B cell (primary cell): ENCODE measurements around the gene CPSF2. TPM values are rescaled to one million over a fixed set of nuclear protein-coding genes. Genes with fewer than 3 reads are reported as not detected.
"Not testable (repeated sequence)": the region's sequence is repeated elsewhere in the genome, so short reads cannot be mapped to it uniquely, and the experiment has no call there.

Experiments used
- ATAC-seq: fragments of 200-7000 bp; cut with Tn5 transposase; one replicate; pipeline ENCODE4 v1.10.0; 2021; ENCODE audit warnings: low read depth, mild to moderate bottlenecking, moderate number of reproducible peaks, moderate library complexity
- CTCF ChIA-PET: fragments of 350-600 bp; sonication (Branson Sonifier 250); formaldehyde crosslinking; loops from one replicate; lab custom pipeline; 2021; ENCODE audit warnings: antibody characterized with exemption, inconsistent platforms; lab: Charles Lee
- POLR2A ChIA-PET: fragments of 350-600 bp; sonication (Branson Sonifier 250); formaldehyde crosslinking; loops from one replicate; lab custom pipeline; 2021; ENCODE audit warnings: antibody characterized with exemption; lab: Charles Lee
- DNase-seq: peaks from one replicate; pipeline ENCODE4 v3.0.0; 2013
- H2AFZ ChIP-seq: 2 replicates; pipeline ENCODE4 v1.6.1; 2012; ENCODE audit warnings: mild to moderate bottlenecking, low read depth, low read length; ENCODE audit not compliant: insufficient read depth, poor library complexity, severe bottlenecking
- H3K27ac ChIP-seq, 2 donors: 1 replicate in 1 of 2; 2 replicates in 1 of 2; pipeline ENCODE4 v1.5.1; 2012 to 2013; ENCODE audit warnings: low read length in 2 of 2, mild to moderate bottlenecking in 2 of 2, moderate library complexity in 1 of 2
- H3K27me3 ChIP-seq, 4 experiments: fragments of 200-600 bp in 1 of 4; sonication (generic) in 1 of 4; replicated peaks in 1 of 4; 1 replicate in 2 of 4; 2 replicates in 2 of 4; pipeline versions ENCODE4 v1.6.1 to v1.7.0; 2013 to 2016; ENCODE audit warnings: low read length in 3 of 4, mild to moderate bottlenecking in 2 of 4, mixed read lengths in 1 of 4, moderate library complexity in 1 of 4; ENCODE audit not compliant: insufficient read depth in 4 of 4, control insufficient read depth in 3 of 4; ENCODE audit errors: control extremely low read depth in 1 of 4
- H3K36me3 ChIP-seq, 2 experiments: replicated peaks in 1 of 2; 1 replicate in 1 of 2; 2 replicates in 1 of 2; pipeline versions ENCODE4 v1.6.1 to v1.7.1; 2013; ENCODE audit warnings: low read length in 1 of 2; ENCODE audit not compliant: insufficient read depth in 2 of 2, control insufficient read depth in 1 of 2; ENCODE audit errors: control extremely low read depth in 1 of 2, extremely low read depth in 1 of 2
- H3K4me1 ChIP-seq, 2 donors: fragments of 200-600 bp in 1 of 2; sonication (generic) in 1 of 2; 1 replicate in 1 of 2; 2 replicates in 1 of 2; pipeline versions ENCODE4 v1.5.1 to v1.6.1; 2013 to 2017; ENCODE audit warnings: low read length in 2 of 2; ENCODE audit not compliant: control insufficient read depth in 2 of 2, insufficient read depth in 2 of 2
- H3K4me2 ChIP-seq: replicated peaks from 2 replicates; pipeline ENCODE3; 2012; ENCODE audit warnings: mild to moderate bottlenecking, low read depth, low read length; ENCODE audit not compliant: poor library complexity, severe bottlenecking
- H3K4me3 ChIP-seq, 5 experiments: fragments of 200-600 bp in 1 of 5; sonication (generic) in 1 of 5; 1 replicate in 3 of 5; 2 replicates in 2 of 5; pipeline versions ENCODE4 v1.5.1 to v1.7.0; 2011 to 2016; ENCODE audit warnings: low read length in 4 of 5, mild to moderate bottlenecking in 4 of 5, low read depth in 2 of 5, control low read depth in 1 of 5, moderate library complexity in 1 of 5; ENCODE audit not compliant: insufficient read depth in 1 of 5; ENCODE audit errors: control extremely low read depth in 1 of 5, extremely low read depth in 1 of 5
- H3K79me2 ChIP-seq: fragments of 200-600 bp; sonication (generic); one replicate; pipeline ENCODE4 v1.6.0; 2016; ENCODE audit warnings: low read length; ENCODE audit not compliant: control insufficient read depth, insufficient read depth
- H3K9ac ChIP-seq: fragments of 200-600 bp; sonication (generic); 2 replicates; pipeline ENCODE4 v1.6.1; 2017; ENCODE audit warnings: mild to moderate bottlenecking, low read length, moderate library complexity
- H3K9me3 ChIP-seq, 3 donors: one replicate each; pipeline versions ENCODE4 v1.6.1 to v1.7.1; 2013; ENCODE audit warnings: low read length in 2 of 3; ENCODE audit not compliant: control insufficient read depth in 2 of 3, insufficient read depth in 1 of 3; ENCODE audit errors: control extremely low read depth in 1 of 3
- H4K20me1 ChIP-seq: 2 replicates; pipeline ENCODE4 v1.6.0; 2012; ENCODE audit warnings: mild to moderate bottlenecking, low read length; ENCODE audit not compliant: insufficient read depth, control insufficient read depth, poor library complexity, severe bottlenecking
- H3K27ac Mint-ChIP-seq: one replicate; pipeline ENCODE4 v1.8.0; 2021; ENCODE audit warnings: mixed read lengths
- H3K27me3 Mint-ChIP-seq: one replicate; pipeline ENCODE4 v1.8.0; 2021; ENCODE audit warnings: mixed read lengths
- H3K4me1 Mint-ChIP-seq: one replicate; pipeline ENCODE4 v1.8.0; 2021; ENCODE audit warnings: mixed read lengths
- H3K4me3 Mint-ChIP-seq: one replicate; pipeline ENCODE4 v1.8.0; 2021; ENCODE audit warnings: mixed read lengths
- H3K9me3 Mint-ChIP-seq: one replicate; pipeline ENCODE4 v1.8.0; 2022; ENCODE audit warnings: mixed read lengths; ENCODE audit not compliant: insufficient read depth
- EZH2 ChIP-seq: IDR thresholded peaks from 2 replicates; pipeline ENCODE4 v1.6.1; 2012; ENCODE audit warnings: borderline replicate concordance, low read depth, mild to moderate bottlenecking, moderate library complexity, low read length; ENCODE audit not compliant: insufficient read depth, poor library complexity, severe bottlenecking
- WGBS: methylation state at CpG from one replicate; pipeline ENCODE4 v1.1.5; 2013; ENCODE audit warnings: missing lambda C conversion rate; ENCODE audit not compliant: insufficient coverage; 5-methylcytosine and 5-hydroxymethylcytosine counted together
- intact Hi-C: fragments of 100-400 bp; cut with micrococcal nuclease; formaldehyde crosslinking; loops from one replicate; pipeline ENCODE4 v1.10.0; 2022
- polyA plus RNA-seq: library from polyadenylated mRNA; depleted of rRNA; stranded (reverse); fragments of >200 nt; gene quantifications from 2 replicates; pipeline ENCODE4 v1.2.3, GENCODE V29; 2012
- total RNA-seq, 2 donors: library from RNA; stranded (reverse); fragments of 120-200 nt in 1 of 2; gene quantifications; 1 replicate in 1 of 2; 2 replicates in 1 of 2; pipeline versions ENCODE4 v1.2.3 to v1.2.4, GENCODE V29; 2013 to 2022
- TF ChIP-seq, protein P1 (sequence below): fragments of 200-600 bp; IDR thresholded peaks from one replicate; pipeline ENCODE4 v1.8.0; 2022; ENCODE audit warnings: antibody characterized with exemption, mild to moderate bottlenecking

CPSF2 gene
- total and polyA plus RNA-seq, 2 donors (not counting 1 experiment from before 2014, with no cell fraction given) = 5.2 to 42.6 TPM

DNA sequence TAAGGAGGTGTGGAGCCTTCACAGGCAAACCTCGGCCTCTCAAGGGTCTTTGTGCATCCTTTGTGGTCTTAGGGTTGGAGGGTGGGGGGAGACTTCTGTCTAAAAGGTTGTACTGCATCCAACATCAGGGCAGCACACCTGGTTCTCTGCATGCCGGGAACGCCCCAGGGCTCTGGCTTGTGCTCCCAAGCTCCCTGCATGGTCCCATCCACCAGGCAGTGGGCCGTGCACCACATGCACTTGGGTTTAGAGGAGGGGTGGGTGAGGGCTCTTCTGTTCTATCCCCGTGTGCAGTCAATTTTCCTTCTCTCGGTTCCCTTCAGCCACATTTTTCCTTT is 86.1 kb downstream of the CPSF2 start:
- Histone ChIP-seq H3K27me3 (peaks cover 0 to 3% (median 0%) of the 10 kb centered on the region in 4 experiments), H3K27ac (no peak overlapping the region), H2AFZ (no peak overlapping the region), H3K79me2 (no peaks in the 10 kb centered on the region), H3K4me2 (no peak overlapping the region), H3K9me3 (peaks cover 0 to 27% (median 0%) of the 10 kb centered on the region in 3 donors), H3K4me1 (no peaks in the 10 kb centered on the region), H3K9ac (no peak overlapping the region), H4K20me1 (no peaks in the 10 kb centered on the region), H3K4me3 (no peak overlapping the region), H3K36me3 (no peaks in the 10 kb centered on the region)
- ATAC-seq (no peak), DNase-seq (no peak)
- ChIA-PET POLR2A (no interaction called here), CTCF (no interaction called here)
- intact Hi-C loops = no loop called here
- peaks cover 22% of the 10 kb centered on the region for H3K27me3 Mint-ChIP-seq
- H3K27ac Mint-ChIP-seq = no peak overlapping the region
- 93% methylated on average over 3 of the region's 6 CpGs for WGBS
- H3K4me1 Mint-ChIP-seq = no peaks in the 10 kb centered on the region
- peaks cover 2% of the 10 kb centered on the region for H3K9me3 Mint-ChIP-seq
- H3K4me3 Mint-ChIP-seq = no peak overlapping the region
- TF ChIP-seq EZH2 = no peak
- TF ChIP-seq, protein P1, sequence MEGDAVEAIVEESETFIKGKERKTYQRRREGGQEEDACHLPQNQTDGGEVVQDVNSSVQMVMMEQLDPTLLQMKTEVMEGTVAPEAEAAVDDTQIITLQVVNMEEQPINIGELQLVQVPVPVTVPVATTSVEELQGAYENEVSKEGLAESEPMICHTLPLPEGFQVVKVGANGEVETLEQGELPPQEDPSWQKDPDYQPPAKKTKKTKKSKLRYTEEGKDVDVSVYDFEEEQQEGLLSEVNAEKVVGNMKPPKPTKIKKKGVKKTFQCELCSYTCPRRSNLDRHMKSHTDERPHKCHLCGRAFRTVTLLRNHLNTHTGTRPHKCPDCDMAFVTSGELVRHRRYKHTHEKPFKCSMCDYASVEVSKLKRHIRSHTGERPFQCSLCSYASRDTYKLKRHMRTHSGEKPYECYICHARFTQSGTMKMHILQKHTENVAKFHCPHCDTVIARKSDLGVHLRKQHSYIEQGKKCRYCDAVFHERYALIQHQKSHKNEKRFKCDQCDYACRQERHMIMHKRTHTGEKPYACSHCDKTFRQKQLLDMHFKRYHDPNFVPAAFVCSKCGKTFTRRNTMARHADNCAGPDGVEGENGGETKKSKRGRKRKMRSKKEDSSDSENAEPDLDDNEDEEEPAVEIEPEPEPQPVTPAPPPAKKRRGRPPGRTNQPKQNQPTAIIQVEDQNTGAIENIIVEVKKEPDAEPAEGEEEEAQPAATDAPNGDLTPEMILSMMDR = no peak

DNA sequence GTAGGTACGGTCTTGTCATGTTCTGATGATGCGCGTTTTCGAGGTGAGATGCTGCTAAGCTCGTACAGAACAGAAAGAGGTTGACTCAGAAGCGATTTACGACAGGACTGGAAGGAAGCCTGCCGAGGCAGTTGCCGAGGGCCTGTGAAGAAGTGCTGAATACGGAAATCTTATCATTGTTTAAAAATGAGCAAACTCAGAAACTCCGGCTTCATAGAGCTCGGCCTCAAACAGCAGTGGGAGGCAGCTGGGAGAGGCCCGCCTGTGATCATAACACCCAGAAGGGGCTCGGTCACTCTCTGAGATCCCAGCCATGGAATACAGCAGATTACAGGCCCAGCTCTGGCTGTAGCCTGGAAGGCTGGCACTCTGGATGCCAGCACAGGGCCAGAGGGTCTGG is 87.4 kb downstream of the CPSF2 start:
- no peaks in the 10 kb centered on the region for H3K79me2 ChIP-seq
- 95% methylated on average over 14 of the region's 14 CpGs for WGBS
- Mint-ChIP-seq H3K4me1 (no peaks in the 10 kb centered on the region), H3K27ac (no peak overlapping the region), H3K27me3 (peaks cover 20% of the 10 kb centered on the region), H3K4me3 (no peak overlapping the region), H3K9me3 (peaks cover 6% of the 10 kb centered on the region)
- H3K27me3 ChIP-seq = peaks cover 0 to 3% (median 0%) of the 10 kb centered on the region in 4 experiments
- CTCF ChIA-PET = no interaction called here
- no peak overlapping the region for H3K9ac ChIP-seq
- H3K4me2 ChIP-seq = no peak overlapping the region
- H3K27ac ChIP-seq = no peak overlapping the region
- H3K9me3 ChIP-seq = peaks cover 0 to 34% (median 0%) of the 10 kb centered on the region in 3 donors
- intact Hi-C loops = no loop called here
- DNase-seq (no peak), ATAC-seq (no peak)
- TF ChIP-seq EZH2 = no peak
- TF ChIP-seq, protein P1 = no peak
- H4K20me1 ChIP-seq = no peaks in the 10 kb centered on the region
- no peak overlapping the region for H2AFZ ChIP-seq
- H3K4me1 ChIP-seq = no peaks in the 10 kb centered on the region
- H3K36me3 ChIP-seq = no peaks in the 10 kb centered on the region
- no peak overlapping the region for H3K4me3 ChIP-seq
- POLR2A ChIA-PET = no interaction called here

DNA sequence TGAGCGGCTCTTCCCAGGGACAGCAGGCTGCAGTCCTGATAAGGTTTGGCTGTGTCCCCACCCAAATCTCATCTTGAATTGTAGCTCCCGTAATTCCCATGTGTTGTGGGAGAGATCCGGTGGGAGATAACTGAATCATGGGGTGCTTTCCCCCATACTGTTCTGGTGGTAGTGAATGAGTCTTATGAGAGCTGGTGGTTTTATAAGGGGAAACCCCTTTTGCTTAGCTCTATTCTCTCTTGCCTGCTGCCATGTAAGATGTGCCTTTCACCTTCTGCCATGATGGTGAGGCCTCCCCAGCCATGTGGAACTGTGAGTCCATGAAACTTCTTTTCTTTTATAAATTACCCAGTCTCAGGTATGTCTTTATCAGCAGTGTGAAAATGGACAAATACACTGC is 91.4 kb downstream of the CPSF2 start:
- H3K79me2 ChIP-seq, intact Hi-C loops, H3K27me3 ChIP-seq, H3K27ac ChIP-seq, H2AFZ ChIP-seq, H3K4me1 ChIP-seq, H3K36me3 ChIP-seq, H3K4me3 Mint-ChIP-seq, H4K20me1 ChIP-seq, CTCF ChIA-PET, H3K9me3 Mint-ChIP-seq, H3K4me1 Mint-ChIP-seq, H3K4me2 ChIP-seq, ATAC-seq, DNase-seq, POLR2A ChIA-PET, H3K27ac Mint-ChIP-seq, H3K4me3 ChIP-seq, H3K9ac ChIP-seq: not testable (repeated sequence)
- H3K9me3 ChIP-seq = peaks cover 0 to 30% (median 0%) of the 10 kb centered on the region in 3 donors
- peaks cover 27% of the 10 kb centered on the region for H3K27me3 Mint-ChIP-seq
- WGBS = no CpG with 5 or more reads among the region's 3 CpGs
